ENCODE measurements around the gene MTERF2. TPM values are rescaled to one million over a fixed set of nuclear protein-coding genes. Genes with fewer than 3 reads are reported as not detected.

MTERF2 gene
- total and polyA plus RNA-seq, 2 donors (not counting 1 experiment from before 2014, with no cell fraction given) = 6.3 to 7.3 TPM

DNA sequence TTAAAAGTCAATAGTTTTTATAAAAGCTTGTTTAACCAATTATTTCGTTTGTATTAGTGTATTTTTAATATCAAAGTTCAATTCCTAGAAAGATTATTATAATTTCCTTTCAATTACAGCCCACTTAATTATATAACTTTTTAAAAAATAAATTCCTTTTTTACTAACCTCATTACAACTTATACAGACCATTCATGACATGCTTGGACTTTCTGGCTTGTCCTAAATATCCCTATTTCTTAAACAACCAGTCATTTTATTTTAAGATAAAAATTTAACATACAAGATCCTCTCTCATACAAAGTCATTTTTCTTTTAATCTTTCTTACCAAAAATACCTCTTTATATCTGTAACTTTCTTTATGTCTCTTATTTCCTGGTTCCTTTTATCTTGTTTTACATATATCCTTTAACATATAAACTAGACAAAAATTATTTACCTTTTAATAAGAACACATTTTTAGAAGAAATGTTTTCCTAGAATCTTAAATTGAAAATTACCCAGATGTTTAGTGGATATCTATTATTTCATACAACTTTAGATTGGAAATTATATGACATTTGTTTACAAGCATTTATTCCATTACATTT, 41.6 kb downstream of the MTERF2 start:
- Histone ChIP-seq H3K27ac (ENCODE audit: insufficient read depth, low read length) (no peak overlapping the region), H3K4me3 (replicated peaks in 1 of 4; ENCODE audit: control extremely low read depth in 1 of 4, insufficient read depth in 1 of 4, low read depth in 3 of 4, low read length in 4 of 4) (no peak overlapping the region), H3K27me3 (ENCODE audit: control insufficient read depth, insufficient read depth, low read length) (no peaks in the 10 kb centered on the region), H4K20me1 (ENCODE audit: control insufficient read depth, extremely low read depth, insufficient read depth, low read length) (no peaks in the 10 kb centered on the region), H3K79me2 (ENCODE audit: control insufficient read depth, insufficient read depth, low read length) (no peaks in the 10 kb centered on the region), H3K9me3 (ENCODE audit: control insufficient read depth, insufficient read depth, low read depth, low read length) (no peaks in the 10 kb centered on the region), H2AFZ (ENCODE audit: low read length) (no peak overlapping the region), H3K4me1 (ENCODE audit: control insufficient read depth, extremely low read depth, insufficient read depth, low read length) (no peaks in the 10 kb centered on the region), H3K9ac (ENCODE audit: insufficient read depth, low read length) (no peak overlapping the region), H3K36me3 (ENCODE audit: control insufficient read depth, insufficient read depth, low read length) (no peaks in the 10 kb centered on the region), H3K4me2 (ENCODE audit: extremely low read depth, insufficient read depth, low read length) (no peak overlapping the region)
- TF ChIP-seq, protein P1, sequence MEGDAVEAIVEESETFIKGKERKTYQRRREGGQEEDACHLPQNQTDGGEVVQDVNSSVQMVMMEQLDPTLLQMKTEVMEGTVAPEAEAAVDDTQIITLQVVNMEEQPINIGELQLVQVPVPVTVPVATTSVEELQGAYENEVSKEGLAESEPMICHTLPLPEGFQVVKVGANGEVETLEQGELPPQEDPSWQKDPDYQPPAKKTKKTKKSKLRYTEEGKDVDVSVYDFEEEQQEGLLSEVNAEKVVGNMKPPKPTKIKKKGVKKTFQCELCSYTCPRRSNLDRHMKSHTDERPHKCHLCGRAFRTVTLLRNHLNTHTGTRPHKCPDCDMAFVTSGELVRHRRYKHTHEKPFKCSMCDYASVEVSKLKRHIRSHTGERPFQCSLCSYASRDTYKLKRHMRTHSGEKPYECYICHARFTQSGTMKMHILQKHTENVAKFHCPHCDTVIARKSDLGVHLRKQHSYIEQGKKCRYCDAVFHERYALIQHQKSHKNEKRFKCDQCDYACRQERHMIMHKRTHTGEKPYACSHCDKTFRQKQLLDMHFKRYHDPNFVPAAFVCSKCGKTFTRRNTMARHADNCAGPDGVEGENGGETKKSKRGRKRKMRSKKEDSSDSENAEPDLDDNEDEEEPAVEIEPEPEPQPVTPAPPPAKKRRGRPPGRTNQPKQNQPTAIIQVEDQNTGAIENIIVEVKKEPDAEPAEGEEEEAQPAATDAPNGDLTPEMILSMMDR (conservative IDR thresholded peaks at IDR 0.05 in 1 of 2, IDR thresholded peaks at IDR 0.05 in 1 of 2; ENCODE audit: low read depth in 1 of 2, low read length in 2 of 2) = no peak
- no peak for TF ChIP-seq EZH2 (IDR thresholded peaks at IDR 0.05; ENCODE audit: low read length, missing control alignments)
- no peak for DNase-seq (ENCODE audit: low read depth in 2 of 2)

DNA sequence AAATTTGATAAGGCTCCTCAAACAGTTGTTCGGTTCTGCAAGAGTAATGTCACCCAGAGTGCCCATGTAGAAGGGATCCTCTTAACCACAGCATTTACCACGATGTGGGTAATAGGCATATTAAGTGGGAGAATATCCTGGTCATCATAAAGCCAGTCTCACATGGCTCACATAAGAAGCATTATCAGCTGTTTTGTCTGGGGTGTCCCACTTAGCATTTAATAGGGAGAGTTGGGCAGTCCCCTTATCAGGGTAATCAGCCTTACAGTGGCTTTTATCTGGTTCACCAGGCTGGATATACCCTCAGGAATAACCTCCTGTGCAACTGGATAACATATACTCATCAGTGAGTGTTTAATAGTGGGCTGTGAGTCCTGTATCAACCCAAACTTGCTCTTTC, 44.2 kb downstream of the MTERF2 start:
- Histone ChIP-seq H3K79me2 (ENCODE audit: control insufficient read depth, insufficient read depth, low read length) (no peaks in the 10 kb centered on the region), H4K20me1 (ENCODE audit: control insufficient read depth, extremely low read depth, insufficient read depth, low read length) (no peaks in the 10 kb centered on the region), H3K27me3 (ENCODE audit: control insufficient read depth, insufficient read depth, low read length) (no peaks in the 10 kb centered on the region), H3K4me3 (replicated peaks in 1 of 4; ENCODE audit: control extremely low read depth in 1 of 4, insufficient read depth in 1 of 4, low read depth in 3 of 4, low read length in 4 of 4) (no peak overlapping the region), H3K27ac (ENCODE audit: insufficient read depth, low read length) (no peak overlapping the region), H3K4me1 (ENCODE audit: control insufficient read depth, extremely low read depth, insufficient read depth, low read length) (no peaks in the 10 kb centered on the region), H3K4me2 (ENCODE audit: extremely low read depth, insufficient read depth, low read length) (no peak overlapping the region), H2AFZ (ENCODE audit: low read length) (no peak overlapping the region), H3K36me3 (ENCODE audit: control insufficient read depth, insufficient read depth, low read length) (no peaks in the 10 kb centered on the region), H3K9me3 (ENCODE audit: control insufficient read depth, insufficient read depth, low read depth, low read length) (no peaks in the 10 kb centered on the region), H3K9ac (ENCODE audit: insufficient read depth, low read length) (no peak overlapping the region)
- no peak for DNase-seq (ENCODE audit: low read depth in 2 of 2)
- TF ChIP-seq, protein P1 (conservative IDR thresholded peaks at IDR 0.05 in 1 of 2, IDR thresholded peaks at IDR 0.05 in 1 of 2; ENCODE audit: low read depth in 1 of 2, low read length in 2 of 2) = no peak
- no peak for TF ChIP-seq EZH2 (IDR thresholded peaks at IDR 0.05; ENCODE audit: low read length, missing control alignments)

DNA sequence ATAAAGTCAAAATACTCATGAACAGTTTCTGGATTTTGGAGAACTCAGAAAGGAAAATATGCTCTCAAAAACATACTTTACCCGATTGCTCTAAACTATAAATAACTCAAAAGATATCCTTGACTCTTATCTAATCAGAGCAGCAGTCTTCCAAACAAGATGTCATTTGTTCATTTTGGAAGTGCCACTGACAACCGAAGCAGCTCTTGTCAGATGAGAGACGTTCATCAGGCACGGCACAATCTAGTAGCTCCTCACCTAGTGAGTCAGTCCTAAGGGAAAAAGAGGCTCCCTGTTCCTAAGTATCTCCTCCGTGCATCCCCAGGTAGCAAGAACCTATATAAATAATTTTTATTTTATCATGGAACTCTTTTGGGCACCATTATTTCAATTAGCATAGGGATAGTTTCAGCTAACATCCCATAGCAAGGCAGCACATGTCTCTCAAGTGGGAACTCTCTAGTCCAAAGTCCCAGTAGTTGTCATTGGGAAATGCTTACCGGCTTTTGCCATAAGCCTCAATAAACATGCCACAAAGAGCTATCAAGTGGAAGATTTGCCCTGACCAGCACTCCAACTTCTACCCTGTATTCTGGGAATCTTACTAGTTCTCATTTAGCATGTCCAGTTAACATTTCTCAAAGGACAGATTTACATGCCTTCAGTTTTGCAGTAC, 45.3 kb downstream of the MTERF2 start:
- H4K20me1 ChIP-seq (ENCODE audit: control insufficient read depth, extremely low read depth, insufficient read depth, low read length) = no peaks in the 10 kb centered on the region
- no peak overlapping the region for H2AFZ ChIP-seq (ENCODE audit: low read length)
- H3K9ac ChIP-seq (ENCODE audit: insufficient read depth, low read length) = no peak overlapping the region
- no peaks in the 10 kb centered on the region for H3K9me3 ChIP-seq (ENCODE audit: control insufficient read depth, insufficient read depth, low read depth, low read length)
- no peaks in the 10 kb centered on the region for H3K79me2 ChIP-seq (ENCODE audit: control insufficient read depth, insufficient read depth, low read length)
- H3K36me3 ChIP-seq (ENCODE audit: control insufficient read depth, insufficient read depth, low read length) = no peaks in the 10 kb centered on the region
- H3K27me3 ChIP-seq (ENCODE audit: control insufficient read depth, insufficient read depth, low read length) = no peaks in the 10 kb centered on the region
- no peak overlapping the region for H3K4me2 ChIP-seq (ENCODE audit: extremely low read depth, insufficient read depth, low read length)
- TF ChIP-seq, protein P1 (conservative IDR thresholded peaks at IDR 0.05 in 1 of 2, IDR thresholded peaks at IDR 0.05 in 1 of 2; ENCODE audit: low read depth in 1 of 2, low read length in 2 of 2) = no peak
- TF ChIP-seq EZH2 (IDR thresholded peaks at IDR 0.05; ENCODE audit: low read length, missing control alignments) = no peak
- no peak overlapping the region for H3K4me3 ChIP-seq (replicated peaks in 1 of 4; ENCODE audit: control extremely low read depth in 1 of 4, insufficient read depth in 1 of 4, low read depth in 3 of 4, low read length in 4 of 4)
- no peaks in the 10 kb centered on the region for H3K4me1 ChIP-seq (ENCODE audit: control insufficient read depth, extremely low read depth, insufficient read depth, low read length)
- no peak overlapping the region for H3K27ac ChIP-seq (ENCODE audit: insufficient read depth, low read length)
- DNase-seq (ENCODE audit: low read depth in 2 of 2) = no peak
